GM21786 (cell line): ENCODE data around the gene AKT1S1.
"Not testable (repeated sequence)": the region's sequence is repeated elsewhere in the genome, so short reads cannot be mapped to it uniquely, and the experiment has no call there.

Experiments used
- ATAC-seq: cut with Tn5 transposase; IDR thresholded peaks from one replicate; pipeline ENCODE4 v1.9.1; 2021; ENCODE audit not compliant: unreplicated experiment

Gene AKT1S1

GRCh38 chr19:49877020-49877878 lies at the start of gene AKT1S1, which contains the start of gene TBC1D17:
Gene AKT1S1 (minus strand): TSS chr19:49877355. CDS start chr19:49873295, 4,060 bp downstream.
Gene TBC1D17 (plus strand): TSS chr19:49877702. CDS start chr19:49877724, 22 bp downstream.
- peak; percentile 62 for ATAC-seq

- no peak for ATAC-seq
Observed at GRCh38 chr19:49926515-49926914, 49.4 kb upstream of the AKT1S1 start.

- ATAC-seq = no peak
Observed at GRCh38 chr19:49925486-49925885, 48.3 kb upstream of the AKT1S1 start.

DNA sequence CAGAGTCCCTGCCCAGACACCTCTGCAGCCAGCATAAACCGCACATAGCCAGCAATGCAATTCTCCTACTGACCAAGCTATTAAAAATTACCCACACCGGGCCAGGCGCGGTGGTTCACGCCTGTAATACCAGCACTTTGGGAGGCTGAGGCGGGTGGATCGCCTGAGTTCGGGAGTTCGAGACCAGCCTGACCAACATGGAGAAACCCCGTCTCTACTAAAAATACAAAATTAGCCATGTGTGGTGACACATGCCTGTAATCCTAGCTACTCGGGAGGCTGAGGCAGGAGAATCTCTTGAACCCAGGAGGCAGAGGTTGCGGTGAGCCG lies 47.7 kb upstream of the AKT1S1 start:
- not testable (repeated sequence) for ATAC-seq

- ATAC-seq = no peak
Observed at GRCh38 chr19:49924004-49924880, 47.1 kb upstream of the AKT1S1 start.

DNA sequence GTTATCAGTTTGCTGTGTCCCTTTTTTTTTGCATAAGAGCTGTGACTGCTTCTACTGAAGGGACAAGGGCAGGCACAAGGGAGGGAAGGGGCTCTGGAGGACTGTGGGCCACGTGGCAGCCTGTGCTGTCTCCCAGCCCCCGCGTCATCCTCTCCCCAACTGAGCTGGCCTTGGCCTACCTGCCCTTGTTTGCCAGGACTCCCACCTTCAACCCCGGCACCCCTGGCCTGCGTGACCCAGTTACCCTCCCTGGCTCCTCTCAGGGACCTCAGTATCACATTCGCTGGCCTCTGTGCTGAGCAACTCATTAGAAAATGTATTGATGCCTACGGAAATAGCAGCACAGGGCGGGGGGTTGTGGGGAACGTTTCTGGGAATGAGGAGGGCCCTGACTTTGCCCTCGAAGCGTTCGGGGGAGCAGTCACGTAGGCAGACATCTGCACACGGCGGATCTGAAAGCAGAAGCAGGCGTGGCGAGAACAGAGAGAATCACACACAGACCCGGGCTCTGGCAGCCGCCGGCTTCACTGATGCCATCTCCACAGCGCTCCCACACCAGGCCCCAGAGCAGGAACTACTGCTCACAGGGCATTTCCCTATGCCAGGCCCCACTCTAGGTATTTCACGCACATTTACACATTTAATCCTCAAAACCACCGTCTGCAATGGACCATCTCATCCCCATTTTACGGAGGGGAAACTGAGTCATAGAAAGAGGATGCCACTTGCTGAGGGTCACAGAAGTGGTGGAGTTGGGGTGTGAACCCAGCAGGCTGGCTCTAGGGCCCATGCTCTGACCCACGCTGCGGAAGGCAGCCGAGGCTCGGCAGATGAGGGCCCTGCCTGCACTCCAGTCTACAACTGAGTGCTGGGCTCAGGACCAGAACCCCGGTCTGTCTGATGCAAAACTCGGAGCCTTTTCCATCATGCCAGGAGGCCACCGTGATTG lies 46.2 kb upstream of the AKT1S1 start:
- no peak for ATAC-seq

- ATAC-seq = no peak
Observed at GRCh38 chr19:49921871-49922795, 45.0 kb upstream of the AKT1S1 start.

- no peak for ATAC-seq
Observed at GRCh38 chr19:49920624-49921363, 43.6 kb upstream of the AKT1S1 start.

DNA sequence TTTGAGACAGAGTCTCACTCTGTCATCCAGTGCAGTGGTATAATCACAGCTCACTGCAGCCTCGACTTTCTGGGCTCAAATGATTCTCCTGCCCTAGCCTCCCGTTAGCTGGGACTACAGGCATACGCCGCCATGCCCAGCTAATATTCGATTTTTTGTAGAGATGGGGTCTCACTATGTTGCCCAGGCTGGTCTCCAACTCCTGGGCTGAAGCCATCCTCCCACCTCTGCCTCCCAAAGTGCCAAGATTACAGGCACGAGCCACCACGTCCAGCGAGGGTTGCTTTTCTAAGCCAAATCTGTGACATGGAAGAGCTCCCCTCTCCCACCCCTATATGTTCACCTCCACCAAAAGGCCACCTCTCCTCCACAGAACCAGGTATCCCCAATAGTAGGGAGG lies 40.9 kb upstream of the AKT1S1 start:
- no peak for ATAC-seq

- no peak for ATAC-seq
Observed at GRCh38 chr19:49916839-49917733, 39.9 kb upstream of the AKT1S1 start.

DNA sequence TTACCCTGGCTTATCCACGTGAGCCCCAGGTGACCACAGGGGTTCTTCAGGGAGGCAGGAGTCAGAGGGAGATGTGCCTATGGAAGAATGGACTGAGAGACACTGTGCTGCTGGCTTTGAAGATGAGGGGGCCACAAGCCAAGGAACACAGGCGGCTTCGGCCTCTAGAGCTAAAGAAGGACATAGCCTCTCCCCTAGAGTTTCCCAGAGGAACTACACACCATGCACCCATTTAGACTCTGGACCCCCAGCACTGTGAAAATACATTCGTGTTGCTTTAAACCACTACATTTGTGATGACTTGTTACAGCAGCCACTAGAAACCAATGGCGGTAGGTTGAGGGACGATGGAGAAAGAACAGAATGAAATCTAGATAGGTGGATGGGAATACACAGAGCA lies 38.1 kb upstream of the AKT1S1 start:
- no peak for ATAC-seq

DNA sequence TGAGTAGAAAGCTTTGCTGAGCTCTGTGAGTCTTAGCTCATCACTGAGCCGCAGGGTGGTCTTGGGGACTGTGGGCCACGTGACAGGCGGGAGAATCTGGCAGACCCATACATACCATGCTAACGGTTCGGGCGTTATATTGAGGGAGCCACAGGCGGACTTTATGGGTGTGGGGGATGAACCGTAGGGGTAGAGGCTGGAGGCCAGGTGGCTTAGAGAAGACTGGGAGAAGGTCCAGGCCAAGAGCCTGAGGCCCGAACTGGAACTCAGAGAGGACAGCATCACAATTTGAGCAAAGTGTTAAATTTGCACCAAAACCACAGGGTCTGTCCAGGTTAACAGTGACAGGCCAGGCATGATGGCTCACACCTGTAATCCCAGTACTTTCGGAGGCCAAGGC lies 36.6 kb upstream of the AKT1S1 start:
- ATAC-seq = no peak

DNA sequence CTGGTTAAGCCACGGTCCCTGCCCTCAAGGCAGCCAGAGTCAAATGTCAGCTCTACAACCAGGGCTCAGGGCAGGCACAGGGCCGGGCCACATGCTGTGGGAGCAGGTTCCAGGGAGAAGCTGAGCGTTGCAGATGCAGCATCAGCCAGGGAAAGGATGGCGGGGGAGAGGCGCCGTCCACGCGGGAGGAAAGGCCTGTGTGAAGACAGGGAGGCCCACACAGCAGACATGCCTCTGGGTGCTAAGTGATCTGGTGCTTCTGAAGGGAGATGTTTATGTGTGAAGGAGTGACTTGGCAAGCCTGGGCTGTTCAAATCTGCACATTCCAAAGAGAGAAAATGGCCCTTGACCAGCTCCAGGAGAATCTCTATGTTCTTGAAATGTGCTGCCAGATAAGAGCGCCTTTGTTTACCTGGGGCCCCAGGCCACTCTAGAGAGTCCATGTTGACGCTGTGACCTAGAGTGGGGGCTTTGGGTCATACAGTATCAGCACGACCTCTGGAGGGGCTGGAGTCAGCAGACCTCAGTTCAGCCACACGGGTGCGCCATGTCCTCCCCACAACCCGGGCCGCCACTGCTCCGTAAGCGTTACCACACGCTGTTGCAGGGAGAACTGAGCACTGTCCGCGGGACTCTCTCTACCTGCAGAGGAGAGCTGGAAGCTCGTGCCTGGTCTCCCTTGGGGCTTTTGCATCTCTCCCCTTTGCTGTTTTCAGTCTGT lies 36.0 kb upstream of the AKT1S1 start:
- ATAC-seq = no peak

GRCh38 chr19:49911381-49912145 lies 34.4 kb upstream of the AKT1S1 start:
- ATAC-seq = no peak

- no peak for ATAC-seq
Observed at GRCh38 chr19:49910179-49910578, 33.0 kb upstream of the AKT1S1 start.
